HG02623 (cell line): ENCODE measurements around the gene HCFC1.

ENCODE experiments used
- ATAC-seq: cut with Tn5 transposase; IDR thresholded peaks from one replicate; pipeline ENCODE4 v1.9.1; 2021; ENCODE audit warnings: moderate library complexity; ENCODE audit not compliant: unreplicated experiment

HCFC1 gene

GRCh38 chrX:153944140-153944799 is 27.3 kb downstream of the HCFC1 start, which contains the start of gene RENBP:
TSS of gene RENBP (minus strand) at chrX:153944643. CDS start at chrX:153944610, 33 bp downstream.
- no peak for ATAC-seq

GRCh38 chrX:153941336-153942252 is 30.0 kb downstream of the HCFC1 start:
- no peak for ATAC-seq

- ATAC-seq = no peak
These were observed 32.0 kb downstream of the HCFC1 start for GRCh38 chrX:153939573-153939972.

GRCh38 chrX:153938226-153938786 is 33.3 kb downstream of the HCFC1 start:
- ATAC-seq = no peak

- ATAC-seq = no peak
These were observed 34.6 kb downstream of the HCFC1 start for GRCh38 chrX:153937056-153937455.

- ATAC-seq = peak; percentile 15
These were observed 36.2 kb downstream of the HCFC1 start for GRCh38 chrX:153935326-153935851.

- ATAC-seq = peak; percentile 83
These were observed 36.8 kb downstream of the HCFC1 start, which contains the start of gene NAA10 for GRCh38 chrX:153934762-153935325. TSS of gene NAA10 (minus strand) at chrX:153935037. CDS start at chrX:153934904, 133 bp downstream.

GRCh38 chrX:153934148-153934761 is 37.4 kb downstream of the HCFC1 start:
- ATAC-seq = peak; percentile 17

- ATAC-seq = no peak
These were observed 37.9 kb downstream of the HCFC1 start for GRCh38 chrX:153933748-153934147.

GRCh38 chrX:153932220-153932915 is 39.2 kb downstream of the HCFC1 start:
- no peak for ATAC-seq

- ATAC-seq = no peak
These were observed 39.9 kb downstream of the HCFC1 start for GRCh38 chrX:153931748-153932147.

GRCh38 chrX:153931151-153931550 is 40.5 kb downstream of the HCFC1 start:
- ATAC-seq = no peak

GRCh38 chrX:153930011-153930910 is 41.4 kb downstream of the HCFC1 start:
- no peak for ATAC-seq

- ATAC-seq = no peak
These were observed 42.0 kb downstream of the HCFC1 start for GRCh38 chrX:153929576-153929975.

GRCh38 chrX:153928846-153929245 is 42.8 kb downstream of the HCFC1 start:
- ATAC-seq = no peak

GRCh38 chrX:153927922-153928760 is 43.5 kb downstream of the HCFC1 start:
- peak; percentile 72 for ATAC-seq

GRCh38 chrX:153927672-153927921 is 44.0 kb downstream of the HCFC1 start:
- ATAC-seq = no peak
